Effector CD8-positive, alpha-beta T cell (primary cell): ENCODE data around the gene TRIM62.
"Not testable (repeated sequence)": the region's sequence is repeated elsewhere in the genome, so short reads cannot be mapped to it uniquely, and the experiment has no call there.

Source experiments
- DNase-seq: peaks from one replicate; lab custom pipeline; 2025; lab: John Stamatoyannopoulos, UW

TRIM62 gene

GRCh38 chr1:33136041-33136440 is 45.8 kb downstream of the TRIM62 start:
- not testable (repeated sequence) for DNase-seq

DNA sequence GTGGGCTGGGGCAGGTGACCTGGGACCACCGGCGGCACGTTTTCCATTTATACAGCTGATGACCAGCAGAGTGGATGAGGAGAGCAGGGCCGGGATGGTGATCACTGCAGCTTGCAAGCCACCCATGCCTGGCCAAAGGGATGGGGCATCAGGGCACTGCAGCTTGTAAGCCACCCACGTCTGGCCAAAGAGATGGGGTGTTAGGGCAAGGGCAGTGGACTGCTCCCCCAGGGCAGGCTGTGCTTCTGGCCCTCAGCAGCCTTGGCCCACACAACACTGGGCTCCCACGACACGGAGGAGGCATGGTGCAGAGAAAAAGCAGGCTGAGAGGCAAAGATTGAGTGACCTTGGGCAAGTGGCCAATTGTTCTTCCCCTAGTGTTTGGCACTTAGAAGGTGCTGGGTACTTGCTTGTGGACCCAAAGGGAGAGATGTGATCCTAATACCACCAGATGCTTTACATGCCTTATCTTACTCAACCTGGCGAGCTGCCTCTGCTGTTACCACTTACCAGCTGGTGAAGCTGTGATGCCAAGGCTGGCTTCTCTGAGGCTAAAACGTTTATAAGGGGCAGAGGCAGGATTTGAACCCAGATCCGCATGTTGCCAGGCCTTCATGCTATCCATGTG is 48.3 kb downstream of the TRIM62 start:
- no peak for DNase-seq

DNA sequence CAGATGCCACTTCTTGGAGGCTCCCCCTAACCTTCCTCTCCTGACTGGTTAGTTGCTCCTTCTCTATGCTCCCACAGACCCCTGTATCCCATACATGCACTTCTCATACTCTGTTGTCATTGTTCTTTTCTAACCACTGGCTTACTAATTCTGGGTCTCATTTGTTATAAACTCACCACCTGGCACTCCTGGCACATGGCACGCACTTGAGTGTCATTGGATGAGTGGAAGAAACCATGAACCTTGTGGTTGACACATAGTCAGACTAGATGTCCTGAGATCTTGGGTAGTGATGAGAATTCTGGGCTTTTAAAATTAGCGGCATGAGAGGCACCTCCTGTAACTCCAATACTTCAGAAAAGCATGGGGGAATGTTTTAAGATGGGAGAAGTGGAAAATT is 49.3 kb downstream of the TRIM62 start:
- no peak for DNase-seq

DNA sequence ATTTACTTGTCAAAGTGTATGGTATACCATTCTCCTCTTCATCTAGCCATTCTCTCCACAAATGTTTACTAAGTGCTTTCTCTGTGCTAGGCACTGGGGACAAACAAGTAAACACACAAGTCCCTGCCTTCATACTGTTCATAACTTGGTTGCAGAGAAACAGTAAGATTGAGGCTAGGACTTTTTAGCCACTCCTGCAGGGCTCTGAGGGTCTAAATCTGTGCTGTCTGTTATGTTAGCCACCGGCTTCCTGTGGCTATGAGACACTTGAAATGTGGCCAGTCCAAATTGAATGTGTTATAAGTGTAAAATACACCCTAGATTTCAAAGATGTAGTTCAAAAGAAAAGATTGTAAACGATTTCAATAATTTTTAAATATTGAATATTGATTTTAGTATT is 50.7 kb downstream of the TRIM62 start:
- DNase-seq: no peak

- DNase-seq: no peak
These were observed 51.5 kb downstream of the TRIM62 start for GRCh38 chr1:33130297-33130696.

DNA sequence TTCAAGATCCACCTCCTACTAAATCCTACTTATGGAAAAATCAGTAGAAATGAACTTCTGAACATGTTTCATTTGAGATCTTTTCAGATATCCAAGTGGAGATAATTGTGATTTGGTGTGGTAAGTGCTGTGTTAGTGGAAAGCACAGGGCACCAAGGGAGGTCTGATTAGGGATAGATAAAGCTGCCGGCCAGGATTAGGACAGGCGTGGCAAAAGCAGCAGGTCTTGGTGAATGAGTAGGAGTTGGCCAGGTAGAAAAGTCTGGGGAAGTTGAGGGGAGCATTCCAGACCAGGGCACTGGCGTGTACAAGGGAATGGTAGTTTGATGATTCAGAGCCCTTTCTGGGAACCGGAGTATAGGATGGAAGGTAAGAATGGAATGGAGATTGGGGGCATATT is 53.1 kb downstream of the TRIM62 start:
- DNase-seq: no peak

DNA sequence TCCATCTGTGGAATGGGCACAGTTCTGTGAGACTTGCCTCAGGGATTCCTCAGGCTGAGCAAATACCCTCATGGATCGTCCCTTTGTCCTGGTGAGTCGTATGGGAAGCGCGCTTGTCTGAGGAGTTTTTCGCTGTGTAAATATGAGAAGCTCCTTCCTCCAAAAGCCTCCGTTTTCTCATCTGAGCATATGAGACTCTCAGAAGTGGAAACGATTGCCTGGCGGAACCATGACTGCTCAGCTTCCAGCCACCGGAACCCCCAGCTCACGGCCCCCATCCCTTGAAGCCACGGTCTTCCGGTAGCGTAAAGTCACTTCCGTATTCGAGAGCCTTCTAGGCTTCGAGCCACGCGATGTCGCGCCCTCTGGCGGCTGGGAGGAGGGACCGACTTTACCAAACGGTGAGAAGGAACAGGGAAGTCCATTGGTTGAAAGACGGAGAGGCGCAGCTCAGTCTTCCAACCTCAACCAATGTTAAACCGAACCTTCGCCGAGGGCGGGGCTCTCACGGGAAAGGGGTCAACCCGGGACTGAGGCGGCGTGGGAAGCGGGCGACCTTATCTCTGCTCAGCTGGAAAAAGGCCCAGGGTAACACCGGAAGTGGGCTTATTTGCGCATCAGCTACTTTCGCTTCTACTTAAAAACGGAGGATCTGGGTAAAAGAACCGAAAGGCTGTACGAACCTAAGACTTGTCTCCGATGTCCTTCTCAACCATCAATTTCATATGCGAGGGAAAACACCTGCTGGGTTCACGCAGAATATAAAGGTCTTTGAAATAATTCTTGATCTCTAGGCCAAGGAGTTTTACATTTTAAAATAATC is 54.6 kb downstream of the TRIM62 start:
- peak; percentile 98 for DNase-seq

GRCh38 chr1:33126411-33127000 is 55.3 kb downstream of the TRIM62 start:
- DNase-seq: no peak

- not testable (repeated sequence) for DNase-seq
These were observed 57.2 kb downstream of the TRIM62 start for GRCh38 chr1:33124647-33125046.

GRCh38 chr1:33123266-33123665 is 58.6 kb downstream of the TRIM62 start:
- DNase-seq: no peak

- no peak for DNase-seq
These were observed 59.2 kb downstream of the TRIM62 start for GRCh38 chr1:33122483-33123178.

DNA sequence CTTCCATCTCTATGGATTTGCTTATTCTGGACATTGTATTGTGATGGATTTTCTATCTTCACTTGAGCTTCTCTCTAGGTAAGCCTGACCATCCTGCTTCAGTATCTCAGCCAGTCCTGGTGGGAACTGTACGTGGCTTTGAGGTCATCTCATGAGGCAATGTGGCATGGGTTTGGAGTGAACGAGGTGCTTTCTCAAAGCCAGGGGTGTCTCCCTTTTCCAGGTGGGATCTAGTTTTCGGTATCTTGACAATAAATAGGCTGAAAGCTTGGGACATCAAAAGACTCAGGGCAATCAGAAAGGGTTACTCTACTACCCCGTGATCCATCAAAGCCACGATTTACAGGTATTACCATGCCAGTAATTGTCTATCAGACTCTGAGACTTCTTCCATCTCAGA is 60.1 kb downstream of the TRIM62 start:
- DNase-seq: no peak

GRCh38 chr1:33120436-33121231 is 61.2 kb downstream of the TRIM62 start:
- DNase-seq: no peak

GRCh38 chr1:33119532-33120217 is 62.2 kb downstream of the TRIM62 start:
- no peak for DNase-seq

DNA sequence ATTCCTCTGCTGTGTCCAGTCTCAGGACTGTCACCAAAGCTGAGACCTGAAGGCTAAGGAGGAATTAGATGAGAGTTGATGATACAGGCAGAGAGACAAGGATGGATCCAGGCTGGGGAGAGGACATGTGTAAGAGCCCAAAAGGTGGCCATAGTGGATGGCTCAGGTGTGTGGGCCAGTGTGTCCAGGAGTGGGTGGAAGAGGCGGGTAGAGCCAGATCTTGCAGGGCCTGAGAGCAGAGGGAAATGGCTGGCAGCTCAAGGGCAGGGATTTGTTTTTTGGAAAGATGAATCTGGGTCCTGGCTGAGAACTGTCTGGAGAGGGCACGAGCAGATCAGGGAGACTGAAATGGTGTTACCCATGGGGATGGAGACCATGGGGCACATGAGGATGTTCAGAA is 62.8 kb downstream of the TRIM62 start:
- no peak for DNase-seq

DNA sequence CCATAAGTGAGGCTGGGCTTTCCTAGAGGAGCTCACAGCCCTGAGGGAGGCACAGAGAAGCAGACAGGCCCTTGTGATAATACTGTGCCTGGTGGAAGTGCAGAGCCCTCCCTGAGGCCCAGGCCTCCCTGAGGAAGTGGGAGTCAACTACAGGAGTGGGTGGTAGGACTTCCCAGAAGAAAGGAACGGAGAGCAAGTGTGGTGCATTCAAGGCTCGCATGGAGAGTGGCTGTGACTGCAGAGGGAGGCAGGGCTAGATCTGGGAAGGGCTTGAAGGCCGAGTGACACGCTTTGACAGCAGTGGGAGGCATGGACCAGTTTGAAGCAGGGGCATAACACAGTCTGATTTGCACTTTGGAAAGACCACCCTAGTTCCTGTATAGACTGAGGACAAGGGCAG is 63.6 kb downstream of the TRIM62 start:
- no peak for DNase-seq

GRCh38 chr1:33117440-33118085 is 64.3 kb downstream of the TRIM62 start:
- no peak for DNase-seq

GRCh38 chr1:33111965-33112364 is 69.9 kb downstream of the TRIM62 start:
- DNase-seq: no peak

- DNase-seq: no peak
These were observed 71.4 kb downstream of the TRIM62 start for GRCh38 chr1:33110477-33110876.

DNA sequence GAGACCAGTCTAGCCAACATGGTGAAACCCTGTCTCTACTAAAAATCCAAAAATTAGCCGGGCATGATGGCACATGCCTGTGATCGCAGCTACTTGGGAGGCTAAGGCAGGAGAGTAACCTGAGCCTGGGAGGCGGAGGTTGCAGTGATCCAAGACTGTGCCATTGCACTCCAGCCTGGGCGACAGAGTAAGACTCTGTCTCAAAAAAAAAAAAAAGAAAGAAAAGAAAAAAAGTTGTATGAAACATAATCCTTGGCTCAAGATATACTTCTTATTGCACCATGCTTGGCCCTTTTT is 81.8 kb downstream of the TRIM62 start:
- DNase-seq: not testable (repeated sequence)
